Mucosa of rectum (tissue), 2 donors: ENCODE data around the gene ZNRF3.

Experiments used
- H3K27ac ChIP-seq, 2 donors: one replicate each; pipeline ENCODE4 v1.7.0; 2013; ENCODE audit warnings: inconsistent platforms in 2 of 2, low read depth in 2 of 2, low read length in 2 of 2
- H3K27me3 ChIP-seq, 2 donors: one replicate each; pipeline ENCODE4 v1.7.0; 2013; ENCODE audit warnings: low read length in 2 of 2; ENCODE audit not compliant: control insufficient read depth in 2 of 2, insufficient read depth in 2 of 2
- H3K36me3 ChIP-seq, 2 donors: one replicate each; pipeline ENCODE4 v1.7.0; 2013; ENCODE audit warnings: low read length in 2 of 2; ENCODE audit not compliant: control insufficient read depth in 2 of 2, insufficient read depth in 2 of 2
- H3K4me1 ChIP-seq, 2 donors: one replicate each; pipeline ENCODE4 v1.7.0; 2013; ENCODE audit warnings: low read length in 2 of 2, mild to moderate bottlenecking in 1 of 2; ENCODE audit not compliant: control insufficient read depth in 2 of 2, insufficient read depth in 2 of 2
- H3K4me3 ChIP-seq, 2 donors: one replicate each; pipeline ENCODE4 v1.7.0; 2013; ENCODE audit warnings: low read length in 2 of 2
- H3K9ac ChIP-seq, 2 donors: one replicate each; pipeline ENCODE4 v1.7.0; 2013; ENCODE audit warnings: low read length in 2 of 2, low read depth in 1 of 2, mild to moderate bottlenecking in 1 of 2
- H3K9me3 ChIP-seq, 2 donors: one replicate each; pipeline ENCODE4 v1.7.0; 2013; ENCODE audit warnings: low read length in 2 of 2; ENCODE audit not compliant: control insufficient read depth in 2 of 2
- donor health status: healthy.
- donor health status: Normal muscosa, but diverticular disease.

The ZNRF3 gene

GRCh38 chr22:28929197-28929596, 45.8 kb downstream of the ZNRF3 start:
- Histone ChIP-seq H3K9ac (no peak overlapping the region), H3K4me3 (no peak overlapping the region), H3K4me1 (no peaks in the 10 kb centered on the region), H3K36me3 (no peaks in the 10 kb centered on the region), H3K27me3 (no peaks in the 10 kb centered on the region), H3K27ac (no peak overlapping the region), H3K9me3 (no peaks in the 10 kb centered on the region)

- Histone ChIP-seq H3K9ac (no peak overlapping the region), H3K9me3 (no peaks in the 10 kb centered on the region), H3K4me3 (no peak overlapping the region), H3K27ac (no peak overlapping the region), H3K4me1 (no peaks in the 10 kb centered on the region), H3K36me3 (no peaks in the 10 kb centered on the region), H3K27me3 (no peaks in the 10 kb centered on the region)
Observed at GRCh38 chr22:28930357-28931007, 47.1 kb downstream of the ZNRF3 start.

GRCh38 chr22:28931844-28932567, 48.6 kb downstream of the ZNRF3 start:
- H3K4me1 ChIP-seq: no peaks in the 10 kb centered on the region
- H3K27ac ChIP-seq: no peak overlapping the region
- no peaks in the 10 kb centered on the region for H3K9me3 ChIP-seq
- H3K27me3 ChIP-seq: no peaks in the 10 kb centered on the region
- no peaks in the 10 kb centered on the region for H3K36me3 ChIP-seq
- H3K9ac ChIP-seq: no peak overlapping the region
- H3K4me3 ChIP-seq: no peak overlapping the region

GRCh38 chr22:28933321-28933720, 49.9 kb downstream of the ZNRF3 start:
- Histone ChIP-seq H3K27ac (no peak overlapping the region), H3K4me1 (no peaks in the 10 kb centered on the region), H3K4me3 (no peak overlapping the region), H3K9ac (no peak overlapping the region), H3K9me3 (no peaks in the 10 kb centered on the region), H3K27me3 (no peaks in the 10 kb centered on the region), H3K36me3 (no peaks in the 10 kb centered on the region)

GRCh38 chr22:28934026-28934425, 50.7 kb downstream of the ZNRF3 start:
- Histone ChIP-seq H3K9me3 (no peaks in the 10 kb centered on the region), H3K9ac (no peak overlapping the region), H3K36me3 (no peaks in the 10 kb centered on the region), H3K27ac (no peak overlapping the region), H3K4me1 (no peaks in the 10 kb centered on the region), H3K4me3 (no peak overlapping the region), H3K27me3 (no peaks in the 10 kb centered on the region)

- H3K9ac ChIP-seq: no peak overlapping the region
- no peak overlapping the region for H3K4me3 ChIP-seq
- no peaks in the 10 kb centered on the region for H3K27me3 ChIP-seq
- H3K36me3 ChIP-seq: no peaks in the 10 kb centered on the region
- H3K9me3 ChIP-seq: no peaks in the 10 kb centered on the region
- no peaks in the 10 kb centered on the region for H3K4me1 ChIP-seq
- no peak overlapping the region for H3K27ac ChIP-seq
Observed at GRCh38 chr22:28935140-28935539, 51.8 kb downstream of the ZNRF3 start.

GRCh38 chr22:28935713-28936112, 52.3 kb downstream of the ZNRF3 start:
- no peak overlapping the region for H3K4me3 ChIP-seq
- H3K9me3 ChIP-seq: no peaks in the 10 kb centered on the region
- no peaks in the 10 kb centered on the region for H3K36me3 ChIP-seq
- no peaks in the 10 kb centered on the region for H3K4me1 ChIP-seq
- no peaks in the 10 kb centered on the region for H3K27me3 ChIP-seq
- no peak overlapping the region for H3K27ac ChIP-seq
- no peak overlapping the region for H3K9ac ChIP-seq

- Histone ChIP-seq H3K4me3 (no peak overlapping the region), H3K4me1 (no peaks in the 10 kb centered on the region), H3K27ac (no peak overlapping the region), H3K9me3 (no peaks in the 10 kb centered on the region), H3K27me3 (no peaks in the 10 kb centered on the region), H3K9ac (no peak overlapping the region), H3K36me3 (no peaks in the 10 kb centered on the region)
Observed at GRCh38 chr22:28936200-28936599, 52.8 kb downstream of the ZNRF3 start.

- H3K27ac ChIP-seq: no peak overlapping the region
Observed at GRCh38 chr22:28937206-28938025, 54.0 kb downstream of the ZNRF3 start.

GRCh38 chr22:28938286-28938833, 55.0 kb downstream of the ZNRF3 start:
- Histone ChIP-seq H3K27me3 (no peaks in the 10 kb centered on the region), H3K4me3 (no peak overlapping the region), H3K27ac (no peak overlapping the region)

More at GRCh38 chr22:28937206-28938025, 54.0 kb downstream of the ZNRF3 start:
- no peaks in the 10 kb centered on the region for H3K9me3 ChIP-seq
- no peak overlapping the region for H3K4me3 ChIP-seq
- no peak overlapping the region for H3K9ac ChIP-seq
- no peaks in the 10 kb centered on the region for H3K27me3 ChIP-seq
- no peaks in the 10 kb centered on the region for H3K36me3 ChIP-seq
- no peaks in the 10 kb centered on the region for H3K4me1 ChIP-seq

More at GRCh38 chr22:28938286-28938833, 55.0 kb downstream of the ZNRF3 start:
- Histone ChIP-seq H3K4me1 (no peaks in the 10 kb centered on the region), H3K36me3 (no peaks in the 10 kb centered on the region), H3K9ac (no peak overlapping the region), H3K9me3 (no peaks in the 10 kb centered on the region)
